ACC112 (cell line): ENCODE data around the gene MRNIP.
A peak's percentile ranks its signal among the peaks of the same experiment; 100 is the strongest.

Experiments
- H2AFZ ChIP-seq: fragments of 200-600 bp; sonication (generic); one replicate; pipeline ENCODE4 v1.6.0; 2017; ENCODE audit warnings: antibody characterized with exemption, low read length; ENCODE audit not compliant: unreplicated experiment
- H3K27ac ChIP-seq: fragments of 200-600 bp; sonication (generic); 2 replicates; pipeline ENCODE4 v1.5.1; 2014; ENCODE audit warnings: low read depth, mild to moderate bottlenecking, antibody characterized with exemption, low read length, moderate library complexity
- H3K27me3 ChIP-seq: fragments of 200-600 bp; sonication (generic); 2 replicates; pipeline ENCODE4 v1.6.1; 2014; ENCODE audit warnings: mild to moderate bottlenecking, antibody characterized with exemption, low read length, moderate library complexity, mixed read lengths; ENCODE audit not compliant: insufficient read depth
- H3K36me3 ChIP-seq: fragments of 200-600 bp; sonication (generic); 2 replicates; pipeline ENCODE4 v1.6.1; 2016; ENCODE audit warnings: mild to moderate bottlenecking, antibody characterized with exemption, low read length, moderate library complexity, mixed read lengths; ENCODE audit not compliant: insufficient read depth
- H3K4me1 ChIP-seq: fragments of 200-600 bp; sonication (generic); one replicate; pipeline ENCODE4 v1.6.1; 2016; ENCODE audit warnings: low read length, mixed read lengths; ENCODE audit not compliant: insufficient read depth, unreplicated experiment, control insufficient read depth
- H3K4me3 ChIP-seq: fragments of 200-600 bp; sonication (generic); 2 replicates; pipeline ENCODE4 v1.5.1; 2014; ENCODE audit warnings: mild to moderate bottlenecking, low read depth, low read length
- H3K79me2 ChIP-seq: fragments of 200-600 bp; sonication (generic); one replicate; pipeline ENCODE4 v1.6.0; 2016; ENCODE audit warnings: low read length; ENCODE audit not compliant: control insufficient read depth, unreplicated experiment, insufficient read depth

The MRNIP gene

DNA sequence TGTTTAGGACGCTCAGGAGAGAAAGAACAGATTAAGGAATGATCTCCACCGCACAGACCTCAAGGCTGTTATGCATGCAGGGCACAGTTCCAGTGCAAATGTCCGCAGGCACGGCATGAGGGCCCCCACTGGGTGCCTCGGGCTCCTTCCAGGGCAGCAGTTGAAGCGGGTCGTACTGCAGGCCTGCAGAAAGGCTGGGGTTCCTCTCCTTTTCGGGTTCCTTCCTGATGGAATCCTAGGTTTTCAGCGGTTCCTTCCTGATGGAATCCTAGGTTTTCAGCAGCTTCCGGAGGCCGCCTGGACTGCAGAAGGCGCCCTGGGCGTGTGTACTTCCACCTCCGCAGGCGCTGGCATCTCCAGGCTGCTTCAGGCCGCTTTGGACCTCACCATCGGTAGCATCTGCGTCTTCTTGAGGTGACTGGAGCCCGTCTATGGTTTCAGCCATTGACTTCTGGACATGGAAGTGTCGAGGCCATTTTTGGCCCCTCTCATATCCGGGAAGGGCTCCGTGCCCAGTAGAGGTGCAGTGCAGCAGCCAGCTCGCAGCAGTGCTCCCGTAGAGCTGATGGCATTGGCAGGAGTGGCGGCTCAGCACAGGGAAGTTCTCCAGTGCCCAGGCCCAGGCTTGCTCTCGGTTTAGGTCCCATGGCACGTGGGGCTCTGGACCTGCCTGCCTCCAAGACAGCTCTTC lies 46.3 kb downstream of the MRNIP start:
- H3K27me3 ChIP-seq = no peaks in the 10 kb centered on the region

DNA sequence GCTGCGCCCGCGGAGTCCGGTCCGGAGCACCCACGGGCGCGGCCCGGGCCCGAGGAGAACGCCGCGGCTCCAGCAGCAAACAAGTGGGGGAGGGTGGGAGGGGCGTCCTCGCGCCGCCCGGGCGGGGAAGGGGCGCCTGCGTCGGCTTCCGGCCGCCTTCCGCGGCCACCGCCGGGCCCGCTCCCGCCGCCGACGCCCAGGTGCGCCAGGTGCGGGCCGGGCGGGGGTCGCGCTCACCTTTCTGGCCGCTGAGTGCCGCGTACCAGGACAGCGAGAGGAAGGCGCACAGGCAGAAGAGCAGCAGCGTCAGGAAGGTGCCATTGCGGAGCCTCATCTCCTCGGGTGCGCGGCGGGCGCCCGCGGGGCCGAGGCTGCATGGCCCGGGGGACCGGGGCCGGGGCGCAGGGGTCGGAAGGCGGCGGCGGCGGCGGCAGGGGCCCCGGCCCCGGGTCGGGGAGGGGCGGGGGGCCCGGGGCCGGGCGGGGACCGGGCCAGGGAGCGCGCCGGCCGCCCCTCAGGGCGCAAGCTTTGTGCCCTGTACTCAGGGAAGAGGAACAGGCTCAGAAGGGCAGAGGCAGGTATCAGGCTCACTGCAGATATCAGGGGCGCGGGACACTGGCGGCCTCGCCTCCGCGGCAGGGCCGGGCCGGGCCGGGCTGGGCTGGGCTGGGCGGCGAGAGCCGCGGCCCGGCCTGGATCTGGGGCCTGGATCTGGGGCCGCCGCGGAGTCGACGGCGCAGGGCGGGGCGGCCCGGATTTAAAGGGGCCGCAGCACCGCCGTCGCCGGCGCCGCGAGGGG lies 52.2 kb downstream of the MRNIP start, which contains the start of gene MGAT4B:
Gene MGAT4B (minus strand): TSS at position 617 of the 799 bp plus-strand sequence. CDS start 283 bp downstream, at position 334.
- Histone ChIP-seq H3K27me3 (no peaks in the 10 kb centered on the region), H3K4me1 (peaks cover 29% of the 10 kb centered on the region), H3K4me3 (peak within 1 kb of the TSS; percentile 84), H3K27ac (peak within 1 kb of the TSS; percentile 72), H3K79me2 (peaks cover 48% of the 10 kb centered on the region), H2AFZ (peak within 1 kb of the TSS; percentile 89), H3K36me3 (no peaks in the 10 kb centered on the region)

More for the DNA sequence above, 46.3 kb downstream of the MRNIP start:
- Histone ChIP-seq H3K36me3 (peaks cover 3% of the 10 kb centered on the region; the same call in 1 of the 2 replicates), H3K4me3 (no peak overlapping the region), H2AFZ (no peak overlapping the region), H3K4me1 (peaks cover 2% of the 10 kb centered on the region), H3K79me2 (peaks cover 3% of the 10 kb centered on the region), H3K27ac (no peak overlapping the region)

DNA sequence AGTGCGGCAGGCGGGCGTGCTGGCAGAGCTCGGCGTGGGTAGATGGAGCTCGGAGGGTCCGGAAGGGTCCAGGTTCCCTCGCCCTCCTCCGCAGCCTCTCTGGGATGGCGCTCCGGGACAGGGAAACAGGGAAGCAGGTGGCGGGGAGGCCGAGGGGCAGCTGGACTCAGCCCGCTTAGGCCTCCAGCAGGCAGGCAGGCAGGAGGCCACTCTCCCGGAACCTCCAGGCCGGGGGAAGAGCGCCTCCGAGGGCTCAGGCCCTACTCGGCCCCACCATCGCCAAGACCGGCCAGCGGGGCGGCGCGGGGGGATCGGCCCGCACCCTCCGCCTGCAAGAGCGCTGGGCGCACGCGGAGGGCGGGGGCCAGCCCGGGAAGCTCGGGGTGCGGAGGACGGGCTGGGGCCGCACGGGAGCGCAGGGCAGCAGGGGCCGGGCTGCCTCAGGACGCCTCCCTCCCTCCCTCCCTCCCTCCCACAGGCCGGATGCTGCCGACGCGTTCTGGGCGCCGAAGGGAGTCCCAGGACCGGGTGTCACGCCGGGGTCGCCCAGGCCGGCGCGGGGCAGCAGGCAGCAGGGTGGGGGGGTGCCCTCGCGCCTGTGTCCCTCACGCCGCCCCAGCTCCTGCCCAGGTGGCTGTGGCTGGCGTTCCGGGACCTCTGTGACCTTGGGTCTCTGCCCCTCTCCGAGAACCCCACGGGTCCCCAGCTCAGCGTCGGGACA lies 52.9 kb downstream of the MRNIP start:
- peaks cover 45% of the 10 kb centered on the region for H3K79me2 ChIP-seq

DNA sequence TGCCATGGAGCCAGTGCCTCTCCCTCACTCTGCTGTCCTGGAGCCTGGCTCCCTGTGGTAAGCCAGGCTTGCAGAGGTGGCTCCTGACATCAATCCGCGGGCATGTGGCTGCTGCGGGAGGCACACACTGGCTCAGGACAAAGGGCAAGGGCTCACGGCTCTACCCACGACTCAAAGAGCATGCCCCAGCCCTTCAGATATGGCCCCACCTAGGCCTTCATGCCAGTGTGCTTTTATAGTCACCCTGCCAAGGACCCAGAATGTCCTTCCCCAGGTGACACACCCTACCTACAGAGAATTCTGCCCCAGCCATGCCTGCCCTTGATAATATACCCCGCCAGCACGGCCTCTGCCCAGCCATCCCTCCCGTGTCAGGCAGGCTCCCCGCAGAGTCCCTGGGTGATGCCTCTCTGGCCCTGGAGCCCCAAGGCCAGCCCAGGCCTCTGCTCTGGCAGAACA lies 53.5 kb downstream of the MRNIP start:
- Histone ChIP-seq H3K27ac (peak overlapping the region; percentile 64; the same call in 1 of the 2 replicates), H2AFZ (no peak overlapping the region)

More for the DNA sequence above, 52.9 kb downstream of the MRNIP start:
- no peaks in the 10 kb centered on the region for H3K27me3 ChIP-seq
- peaks cover 29% of the 10 kb centered on the region for H3K4me1 ChIP-seq
- peak overlapping the region; percentile 60 for H2AFZ ChIP-seq
- H3K4me3 ChIP-seq = peak overlapping the region; percentile 84
- H3K36me3 ChIP-seq = 0 out of 2 replicates have a peak, but pooled peaks cover 2% of the 10 kb centered on the region
- H3K27ac ChIP-seq = peak overlapping the region; percentile 64

DNA sequence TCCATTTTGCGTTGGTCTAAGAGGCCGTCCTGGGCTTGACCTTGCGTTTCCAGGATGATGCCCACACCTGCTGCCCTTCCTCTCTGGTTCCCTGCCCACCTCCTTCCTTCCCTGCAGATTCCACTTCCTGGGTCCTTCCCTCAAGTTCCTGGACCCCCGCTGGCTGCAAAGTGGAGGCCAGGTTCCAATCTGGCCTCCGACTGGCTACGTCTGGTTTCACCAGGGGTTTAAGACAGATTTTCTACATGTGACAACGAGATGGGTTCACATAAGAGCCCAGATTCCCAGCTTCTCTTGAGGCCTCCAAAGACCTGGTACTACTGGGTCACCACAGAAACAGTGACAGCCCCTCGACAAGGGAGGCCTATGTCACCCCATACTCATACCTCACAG lies 54.1 kb downstream of the MRNIP start:
- Histone ChIP-seq H3K27ac (no peak overlapping the region), H2AFZ (no peak overlapping the region), H3K4me1 (peaks cover 29% of the 10 kb centered on the region), H3K27me3 (no peaks in the 10 kb centered on the region), H3K36me3 (peaks cover 4% of the 10 kb centered on the region; the same call in 1 of the 2 replicates), H3K79me2 (peaks cover 45% of the 10 kb centered on the region), H3K4me3 (peak overlapping the region; percentile 84)

More for the DNA sequence above, 53.5 kb downstream of the MRNIP start:
- Histone ChIP-seq H3K79me2 (peaks cover 45% of the 10 kb centered on the region), H3K36me3 (0 out of 2 replicates have a peak, but pooled peaks cover 4% of the 10 kb centered on the region), H3K27me3 (no peaks in the 10 kb centered on the region), H3K4me3 (peak overlapping the region; percentile 84), H3K4me1 (peaks cover 29% of the 10 kb centered on the region)

DNA sequence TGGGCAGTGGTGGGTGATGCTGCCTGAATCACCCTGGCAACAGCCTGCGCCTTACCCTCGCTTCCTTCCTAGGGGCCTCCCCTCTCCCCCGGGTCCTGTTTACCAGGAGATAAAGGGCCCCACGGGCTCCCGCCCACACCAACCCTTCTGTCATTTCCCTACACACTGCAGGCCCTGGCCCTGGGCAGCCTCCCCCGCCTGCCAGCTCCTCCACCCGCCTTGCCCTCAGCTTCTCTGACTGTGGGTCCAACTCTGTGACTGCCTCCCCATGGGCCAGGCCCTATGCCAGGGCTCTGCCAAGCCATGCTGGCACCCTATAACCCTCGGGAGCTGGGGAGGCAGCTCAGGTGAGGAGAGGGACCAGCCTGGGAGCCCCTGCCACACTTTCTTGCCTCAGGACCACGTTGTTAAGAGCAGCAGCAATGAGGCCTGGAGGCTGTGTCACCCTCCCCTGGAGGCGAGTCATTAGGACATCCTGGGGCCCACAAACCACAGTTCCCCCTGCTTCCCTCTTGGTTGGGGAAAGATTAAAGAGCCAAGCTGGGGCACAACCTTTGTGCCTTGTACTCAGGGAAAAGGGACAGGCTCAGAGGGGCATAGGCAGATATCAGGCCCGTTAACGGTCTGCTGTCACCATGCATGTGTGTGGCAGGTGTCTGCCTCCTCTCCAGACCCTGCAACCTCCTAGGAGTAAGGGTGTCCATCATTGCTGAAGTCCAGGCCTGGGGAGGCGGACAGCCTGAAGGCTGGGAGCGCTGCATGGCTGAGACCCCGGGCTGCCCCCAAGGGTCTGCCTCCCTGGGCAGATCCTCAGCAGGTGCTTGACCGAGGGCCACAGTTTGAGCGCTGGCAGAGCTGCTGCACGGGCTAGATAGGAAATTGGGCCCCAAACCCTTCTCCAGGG lies 54.7 kb downstream of the MRNIP start:
- Histone ChIP-seq H2AFZ (no peak overlapping the region), H3K27ac (peak overlapping the region; percentile 23; the same call in 1 of the 2 replicates), H3K4me3 (peak overlapping the region; percentile 84), H3K4me1 (peaks cover 29% of the 10 kb centered on the region), H3K27me3 (no peaks in the 10 kb centered on the region), H3K36me3 (peaks cover 11% of the 10 kb centered on the region; the same call in 1 of the 2 replicates), H3K79me2 (peaks cover 45% of the 10 kb centered on the region)

DNA sequence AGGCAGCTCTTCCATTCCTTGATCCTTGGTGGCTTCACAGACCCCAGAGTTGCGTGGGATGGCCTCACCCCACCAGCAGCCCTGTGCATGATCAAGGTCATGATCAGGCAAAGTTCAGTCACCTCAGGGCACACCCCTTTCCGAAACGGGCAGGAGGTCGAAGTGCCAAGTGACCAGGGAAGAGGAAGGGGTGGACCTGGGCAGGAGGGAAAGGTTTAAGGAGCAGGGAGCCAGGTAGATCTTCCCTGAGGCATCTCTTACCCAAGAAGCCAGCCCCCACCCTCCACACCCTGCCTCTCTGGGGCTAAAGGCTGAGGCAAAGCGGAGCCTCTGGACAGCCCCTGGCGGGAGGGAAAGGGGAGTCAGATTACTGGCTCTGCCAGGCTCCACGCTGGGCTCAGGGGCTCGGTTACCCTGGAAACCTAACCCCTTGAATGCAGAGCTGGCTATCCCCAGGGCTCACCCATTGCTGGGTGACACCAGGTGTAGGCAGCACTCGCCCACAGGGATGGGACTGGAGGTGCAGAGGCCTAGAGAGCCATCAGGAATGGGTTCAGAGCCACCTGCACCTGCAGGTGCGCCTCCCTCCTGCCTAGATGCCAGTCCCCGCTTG lies 55.6 kb downstream of the MRNIP start:
- H3K27ac ChIP-seq = no peak overlapping the region

DNA sequence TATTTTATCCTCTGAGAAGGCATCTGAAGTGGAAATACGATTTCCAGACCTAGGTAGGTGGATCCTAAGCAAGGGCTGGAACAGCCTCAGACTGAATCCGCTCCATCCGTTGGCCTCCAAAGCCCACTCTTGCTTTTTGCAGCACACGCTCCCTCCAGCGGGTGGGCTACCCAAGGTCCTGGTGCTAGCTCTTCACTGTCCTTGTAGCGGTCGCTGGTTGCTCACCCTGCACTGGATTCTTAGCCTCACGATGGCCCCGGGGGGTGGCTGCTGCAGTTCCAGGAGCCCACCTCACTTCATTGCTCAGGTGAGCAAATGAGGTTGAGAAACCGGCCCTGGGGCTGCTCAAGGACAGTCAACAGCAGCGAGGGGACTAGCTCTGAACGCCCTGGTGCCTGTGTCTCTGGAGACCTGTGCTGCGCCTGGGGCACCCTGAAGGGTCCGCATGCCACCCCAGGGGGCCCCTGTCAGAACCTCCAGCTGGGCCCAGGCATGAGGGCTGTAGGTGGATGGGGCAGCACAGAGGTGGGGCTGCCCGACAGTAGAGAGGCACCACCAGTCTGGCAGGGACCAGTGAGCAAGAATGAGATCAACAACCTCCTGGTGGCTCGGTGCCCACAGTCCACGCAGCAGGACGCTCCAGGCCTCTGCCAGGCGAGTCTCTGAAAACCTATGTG lies 56.3 kb downstream of the MRNIP start:
- no peak overlapping the region for H3K4me3 ChIP-seq
- H3K27me3 ChIP-seq = no peaks in the 10 kb centered on the region
- no peak overlapping the region for H2AFZ ChIP-seq
- no peak overlapping the region for H3K27ac ChIP-seq
- H3K79me2 ChIP-seq = peaks cover 45% of the 10 kb centered on the region
- peaks cover 11% of the 10 kb centered on the region; the same call in 1 of the 2 replicates for H3K36me3 ChIP-seq
- H3K4me1 ChIP-seq = peaks cover 29% of the 10 kb centered on the region

More for the DNA sequence above, 55.6 kb downstream of the MRNIP start:
- Histone ChIP-seq H3K36me3 (peaks cover 11% of the 10 kb centered on the region; the same call in 1 of the 2 replicates), H3K27me3 (no peaks in the 10 kb centered on the region), H3K79me2 (peaks cover 45% of the 10 kb centered on the region), H3K4me1 (peaks cover 29% of the 10 kb centered on the region), H2AFZ (no peak overlapping the region), H3K4me3 (no peak overlapping the region)
